HG03064 (cell line): ENCODE data around the gene PAX9.

Experiments used
- ATAC-seq: cut with Tn5 transposase; IDR thresholded peaks from one replicate; pipeline ENCODE4 v1.9.1; 2021; ENCODE audit warnings: low read depth; ENCODE audit not compliant: unreplicated experiment

PAX9 gene

GRCh38 chr14:36721877-36722276, 60.2 kb downstream of the PAX9 start:
- ATAC-seq: no peak

- ATAC-seq: no peak
These were observed 61.9 kb downstream of the PAX9 start for GRCh38 chr14:36723530-36723929.

GRCh38 chr14:36724162-36724561, 62.5 kb downstream of the PAX9 start:
- ATAC-seq: no peak

GRCh38 chr14:36726128-36726527, 64.5 kb downstream of the PAX9 start:
- no peak for ATAC-seq
